ENCODE results near the gene REG1B.

GRCh38 chr2:79122676-79123075 lies 34.9 kb upstream of the REG1B start:
- no peak for TF ChIP-seq TAF1 (IDR thresholded peaks at IDR 0.05; ENCODE audit: borderline replicate concordance, low read depth, low read length)
- TF ChIP-seq POLR2A (IDR thresholded peaks at IDR 0.05; ENCODE audit: low read depth, low read length) = no peak
- no peak for TF ChIP-seq POLR2AphosphoS5 (IDR thresholded peaks at IDR 0.05; ENCODE audit: low read depth, low read length)

All from GM12892 (cell line).